Astrocyte (in vitro differentiated cells and primary cell): Measurements from ENCODE around the gene SETD1B. TPM values are rescaled to one million over a fixed set of nuclear protein-coding genes. Genes with fewer than 3 reads are reported as not detected.

Source experiments
- DNase-seq: peaks from one replicate; pipeline ENCODE4 v3.0.0-alpha.2; 2010; ENCODE audit warnings: low read depth
- FAIRE-seq: peaks from 2 replicates; lab custom pipeline; 2011; peaks lifted over from hg19 to GRCh38; lab: Jason Lieb, UNC
- H2AFZ ChIP-seq: 2 replicates; pipeline ENCODE4 v1.6.0; 2012; ENCODE audit warnings: low read depth, low read length, inconsistent platforms
- H3K27ac ChIP-seq: 2 replicates; pipeline ENCODE4 v1.5.1; 2011; ENCODE audit warnings: low read depth, low read length, inconsistent platforms
- H3K27me3 ChIP-seq: 2 replicates; pipeline ENCODE4 v1.6.0; 2011; ENCODE audit warnings: low read length, inconsistent platforms; ENCODE audit not compliant: insufficient read depth
- H3K36me3 ChIP-seq: 2 replicates; pipeline ENCODE4 v1.5.1; 2011; ENCODE audit warnings: low read length, inconsistent platforms; ENCODE audit not compliant: insufficient read depth
- H3K4me1 ChIP-seq: 2 replicates; pipeline ENCODE4 v1.5.1; 2011; ENCODE audit warnings: low read length, inconsistent platforms; ENCODE audit not compliant: insufficient read depth
- H3K4me2 ChIP-seq: 2 replicates; pipeline ENCODE4 v1.6.0; 2012; ENCODE audit warnings: low read length, inconsistent platforms
- H3K4me3 ChIP-seq: 2 replicates; pipeline ENCODE4 v1.5.1; 2011; ENCODE audit warnings: low read depth, mild to moderate bottlenecking, low read length, inconsistent platforms; ENCODE audit not compliant: insufficient read depth
- H3K79me2 ChIP-seq: 2 replicates; pipeline ENCODE4 v1.6.0; 2012; ENCODE audit warnings: mild to moderate bottlenecking, low read length, inconsistent platforms; ENCODE audit not compliant: insufficient read depth
- H3K9ac ChIP-seq: 2 replicates; pipeline ENCODE4 v1.6.0; 2012; ENCODE audit warnings: mild to moderate bottlenecking, low read length, inconsistent platforms
- H3K9me3 ChIP-seq: 2 replicates; pipeline ENCODE4 v1.5.1; 2012; ENCODE audit warnings: low read depth, mild to moderate bottlenecking, low read length, inconsistent platforms; ENCODE audit not compliant: insufficient read depth
- H4K20me1 ChIP-seq: 2 replicates; pipeline ENCODE4 v1.6.0; 2012; ENCODE audit warnings: low read length, inconsistent platforms; ENCODE audit not compliant: insufficient read depth
- H3K27ac Mint-ChIP-seq: one replicate; pipeline ENCODE4 v1.8.0; 2021; ENCODE audit warnings: mild to moderate bottlenecking, mixed read lengths; ENCODE audit not compliant: unreplicated experiment
- H3K27me3 Mint-ChIP-seq: one replicate; pipeline ENCODE4 v1.8.0; 2021; ENCODE audit warnings: low read depth, mixed read lengths; ENCODE audit not compliant: unreplicated experiment
- H3K36me3 Mint-ChIP-seq: one replicate; pipeline ENCODE4 v1.8.0; 2021; ENCODE audit warnings: low read depth, mixed read lengths; ENCODE audit not compliant: unreplicated experiment
- H3K4me1 Mint-ChIP-seq: one replicate; pipeline ENCODE4 v1.8.0; 2021; ENCODE audit warnings: low read depth, mixed read lengths; ENCODE audit not compliant: unreplicated experiment
- H3K4me3 Mint-ChIP-seq: one replicate; pipeline ENCODE4 v1.8.0; 2021; ENCODE audit warnings: mild to moderate bottlenecking, moderate library complexity, mixed read lengths; ENCODE audit not compliant: unreplicated experiment
- H3K9me3 Mint-ChIP-seq: one replicate; pipeline ENCODE4 v1.8.0; 2021; ENCODE audit warnings: mild to moderate bottlenecking, mixed read lengths; ENCODE audit not compliant: unreplicated experiment
- EZH2 ChIP-seq: IDR thresholded peaks from 2 replicates; pipeline ENCODE4 v1.6.1; 2012; ENCODE audit warnings: mild to moderate bottlenecking, low read length, inconsistent platforms; ENCODE audit not compliant: insufficient read depth
- total RNA-seq: library from RNA; stranded (reverse); gene quantifications from 2 replicates; pipeline ENCODE4 v1.2.1, GENCODE V29; 2021
- TF ChIP-seq, protein P1 (sequence below): IDR thresholded peaks from 2 replicates; pipeline ENCODE4 v1.5.1; 2011; ENCODE audit warnings: low read depth, mild to moderate bottlenecking, inconsistent platforms, low read length, moderate library complexity; ENCODE audit not compliant: insufficient read depth

The SETD1B gene
- total RNA-seq, 1 donor from 2014 or later, result 24.0 TPM

DNA sequence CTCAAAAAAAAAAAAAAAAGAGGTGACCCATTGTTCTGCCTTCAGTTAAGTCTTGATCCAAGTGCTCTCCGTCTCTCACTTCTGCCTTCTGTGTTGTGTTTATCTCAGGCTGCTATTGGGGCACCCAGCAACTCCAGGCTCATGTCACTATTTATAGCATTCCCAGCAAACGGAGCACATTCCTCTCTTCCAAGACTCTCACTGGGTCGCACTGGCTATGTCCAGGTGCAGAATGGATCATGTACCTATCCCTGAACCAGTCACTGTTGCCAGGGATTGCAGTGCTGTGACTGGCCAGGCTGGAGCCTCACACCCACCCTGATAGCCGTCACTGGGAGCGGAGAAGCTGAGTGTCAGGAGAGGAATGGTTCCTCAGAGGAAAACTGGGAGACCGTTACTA lies 41.5 kb upstream of the SETD1B start:
- Histone ChIP-seq H3K79me2 (no peaks in the 10 kb centered on the region), H3K4me2 (no peak overlapping the region), H2AFZ (no peak overlapping the region), H3K4me3 (no peak overlapping the region), H3K9me3 (no peaks in the 10 kb centered on the region), H3K27ac (no peak overlapping the region), H3K4me1 (peaks cover 25% of the 10 kb centered on the region), H3K27me3 (no peaks in the 10 kb centered on the region), H4K20me1 (no peaks in the 10 kb centered on the region), H3K9ac (no peak overlapping the region), H3K36me3 (no peaks in the 10 kb centered on the region)
- no peaks in the 10 kb centered on the region for H3K9me3 Mint-ChIP-seq
- H3K27me3 Mint-ChIP-seq, result no peaks in the 10 kb centered on the region
- no peak for FAIRE-seq
- TF ChIP-seq, protein P1, sequence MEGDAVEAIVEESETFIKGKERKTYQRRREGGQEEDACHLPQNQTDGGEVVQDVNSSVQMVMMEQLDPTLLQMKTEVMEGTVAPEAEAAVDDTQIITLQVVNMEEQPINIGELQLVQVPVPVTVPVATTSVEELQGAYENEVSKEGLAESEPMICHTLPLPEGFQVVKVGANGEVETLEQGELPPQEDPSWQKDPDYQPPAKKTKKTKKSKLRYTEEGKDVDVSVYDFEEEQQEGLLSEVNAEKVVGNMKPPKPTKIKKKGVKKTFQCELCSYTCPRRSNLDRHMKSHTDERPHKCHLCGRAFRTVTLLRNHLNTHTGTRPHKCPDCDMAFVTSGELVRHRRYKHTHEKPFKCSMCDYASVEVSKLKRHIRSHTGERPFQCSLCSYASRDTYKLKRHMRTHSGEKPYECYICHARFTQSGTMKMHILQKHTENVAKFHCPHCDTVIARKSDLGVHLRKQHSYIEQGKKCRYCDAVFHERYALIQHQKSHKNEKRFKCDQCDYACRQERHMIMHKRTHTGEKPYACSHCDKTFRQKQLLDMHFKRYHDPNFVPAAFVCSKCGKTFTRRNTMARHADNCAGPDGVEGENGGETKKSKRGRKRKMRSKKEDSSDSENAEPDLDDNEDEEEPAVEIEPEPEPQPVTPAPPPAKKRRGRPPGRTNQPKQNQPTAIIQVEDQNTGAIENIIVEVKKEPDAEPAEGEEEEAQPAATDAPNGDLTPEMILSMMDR, result no peak
- no peak for TF ChIP-seq EZH2
- DNase-seq, result peak; percentile 34
- peaks cover 17% of the 10 kb centered on the region for H3K36me3 Mint-ChIP-seq
- peak overlapping the region; percentile 52 for H3K4me3 Mint-ChIP-seq
- H3K4me1 Mint-ChIP-seq, result peaks cover 24% of the 10 kb centered on the region
- H3K27ac Mint-ChIP-seq, result peak overlapping the region; percentile 98

DNA sequence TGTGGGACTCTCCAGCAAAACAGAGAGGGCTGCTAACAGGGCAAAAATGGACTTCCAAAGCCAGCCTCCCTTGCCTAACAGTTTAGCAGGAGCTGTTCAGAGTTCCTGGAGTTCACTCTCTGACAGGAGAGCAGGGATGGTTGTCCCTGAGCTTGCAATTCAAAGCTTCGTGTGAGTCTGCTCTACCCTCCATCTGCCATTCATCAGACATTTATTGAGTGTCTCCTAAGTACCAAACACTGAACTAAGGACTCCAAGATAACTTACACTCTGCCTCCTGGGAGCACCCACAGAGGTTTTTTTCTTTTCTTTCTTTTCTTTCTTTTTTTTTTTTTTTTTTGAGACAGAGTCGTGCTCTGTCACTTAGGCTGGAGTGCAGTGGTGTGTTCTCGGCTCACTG lies 39.0 kb upstream of the SETD1B start:
- H3K36me3 ChIP-seq, result no peaks in the 10 kb centered on the region
- H3K9ac ChIP-seq, result no peak overlapping the region
- H3K9me3 ChIP-seq, result no peaks in the 10 kb centered on the region
- H3K27me3 ChIP-seq, result no peaks in the 10 kb centered on the region
- no peaks in the 10 kb centered on the region for H4K20me1 ChIP-seq
- Mint-ChIP-seq H3K27me3 (no peaks in the 10 kb centered on the region), H3K4me1 (peaks cover 33% of the 10 kb centered on the region), H3K4me3 (no peak overlapping the region), H3K36me3 (peaks cover 18% of the 10 kb centered on the region), H3K9me3 (no peaks in the 10 kb centered on the region), H3K27ac (no peak overlapping the region)
- TF ChIP-seq, protein P1, result no peak
- no peak for TF ChIP-seq EZH2
- H2AFZ ChIP-seq, result no peak overlapping the region
- FAIRE-seq, result no peak
- H3K4me2 ChIP-seq, result no peak overlapping the region
- H3K4me1 ChIP-seq, result peaks cover 36% of the 10 kb centered on the region
- H3K4me3 ChIP-seq, result no peak overlapping the region
- no peak overlapping the region for H3K27ac ChIP-seq
- H3K79me2 ChIP-seq, result no peaks in the 10 kb centered on the region
- no peak for DNase-seq

DNA sequence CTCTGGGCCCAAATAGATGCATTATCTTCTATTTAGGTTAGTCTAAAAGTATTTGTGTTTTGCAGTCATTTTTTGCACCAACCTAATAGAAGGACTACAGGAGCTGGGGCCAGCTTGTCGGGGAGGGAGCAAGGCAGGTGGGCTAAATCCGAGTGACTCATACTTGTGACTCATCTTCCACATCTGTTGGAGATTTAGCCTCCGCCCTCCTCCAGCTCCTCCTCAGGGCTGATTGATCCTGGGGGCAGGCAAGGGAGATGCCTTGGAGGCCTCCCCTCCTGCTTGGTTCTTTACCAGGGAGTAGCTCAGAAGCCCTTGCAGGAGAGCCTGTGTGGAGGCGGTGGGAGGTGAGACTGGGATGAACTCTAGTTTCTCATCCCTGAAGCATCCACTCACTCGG lies 38.2 kb upstream of the SETD1B start:
- Mint-ChIP-seq H3K4me1 (peaks cover 35% of the 10 kb centered on the region), H3K27ac (peak overlapping the region; percentile 66), H3K36me3 (peaks cover 17% of the 10 kb centered on the region), H3K27me3 (no peaks in the 10 kb centered on the region), H3K4me3 (no peak overlapping the region), H3K9me3 (no peaks in the 10 kb centered on the region)
- Histone ChIP-seq H3K27ac (peak overlapping the region; percentile 55), H3K4me2 (peak overlapping the region; percentile 52), H4K20me1 (no peaks in the 10 kb centered on the region), H3K27me3 (no peaks in the 10 kb centered on the region), H3K36me3 (no peaks in the 10 kb centered on the region), H3K4me3 (no peak overlapping the region), H3K4me1 (peaks cover 36% of the 10 kb centered on the region), H3K9ac (peak overlapping the region; percentile 16), H3K9me3 (no peaks in the 10 kb centered on the region), H2AFZ (no peak overlapping the region), H3K79me2 (no peaks in the 10 kb centered on the region)
- FAIRE-seq (no peak), DNase-seq (peak; percentile 92)
- no peak for TF ChIP-seq EZH2
- TF ChIP-seq, protein P1, result no peak
